HUDEP-2 (cell line): ENCODE measurements around the gene CDH4.
A peak's percentile ranks its signal among the peaks of the same experiment; 100 is the strongest.

ENCODE experiments used
- DNase-seq, 76 experiments: peaks; one replicate each; lab custom pipeline; 2025; ENCODE audit not compliant: unreplicated experiment in 76 of 76; lab: John Stamatoyannopoulos, UW

Gene CDH4

DNA sequence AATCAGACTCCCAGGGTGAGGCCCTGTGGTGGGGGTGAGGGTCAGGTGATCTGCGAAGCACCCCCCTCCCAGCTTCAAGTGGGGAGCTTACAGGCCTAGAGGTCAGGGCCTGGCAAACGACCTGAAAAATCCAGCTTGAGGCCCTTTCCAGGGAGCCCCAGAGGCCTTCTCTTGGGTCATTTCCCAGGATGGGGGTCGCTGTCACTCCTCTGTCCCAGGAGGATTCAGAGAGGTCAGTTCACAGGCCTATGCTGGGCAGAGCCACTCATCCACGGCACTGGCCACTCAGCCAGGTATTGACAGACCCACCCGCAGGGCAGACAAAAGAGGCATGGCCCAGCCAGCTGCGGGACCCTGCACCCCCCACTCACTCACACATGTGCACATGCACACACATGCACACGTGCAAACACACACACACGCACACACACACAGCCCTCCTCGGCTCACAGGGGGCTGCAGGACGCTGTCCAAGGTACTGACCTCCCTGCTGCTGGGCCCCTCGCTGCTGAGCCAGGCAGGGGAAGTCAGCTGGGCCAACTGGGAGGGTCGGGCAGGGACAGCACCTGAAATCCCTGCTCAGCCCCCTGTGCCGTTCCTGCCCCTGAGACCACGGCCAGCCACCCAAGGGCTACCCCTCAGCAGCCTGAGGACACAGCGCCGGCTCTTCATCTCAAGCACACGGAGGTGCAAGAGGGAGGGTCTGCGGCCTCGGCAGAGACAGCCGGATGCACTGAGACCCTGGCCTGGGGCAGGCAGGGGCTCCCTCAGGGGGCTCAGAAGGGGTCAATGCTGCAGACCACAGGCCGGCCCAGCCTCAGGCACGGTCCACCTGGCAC lies 699.9 kb downstream of the CDH4 start:
- DNase-seq = peak in 2 of 76 experiments; percentile 6 to 9

DNA sequence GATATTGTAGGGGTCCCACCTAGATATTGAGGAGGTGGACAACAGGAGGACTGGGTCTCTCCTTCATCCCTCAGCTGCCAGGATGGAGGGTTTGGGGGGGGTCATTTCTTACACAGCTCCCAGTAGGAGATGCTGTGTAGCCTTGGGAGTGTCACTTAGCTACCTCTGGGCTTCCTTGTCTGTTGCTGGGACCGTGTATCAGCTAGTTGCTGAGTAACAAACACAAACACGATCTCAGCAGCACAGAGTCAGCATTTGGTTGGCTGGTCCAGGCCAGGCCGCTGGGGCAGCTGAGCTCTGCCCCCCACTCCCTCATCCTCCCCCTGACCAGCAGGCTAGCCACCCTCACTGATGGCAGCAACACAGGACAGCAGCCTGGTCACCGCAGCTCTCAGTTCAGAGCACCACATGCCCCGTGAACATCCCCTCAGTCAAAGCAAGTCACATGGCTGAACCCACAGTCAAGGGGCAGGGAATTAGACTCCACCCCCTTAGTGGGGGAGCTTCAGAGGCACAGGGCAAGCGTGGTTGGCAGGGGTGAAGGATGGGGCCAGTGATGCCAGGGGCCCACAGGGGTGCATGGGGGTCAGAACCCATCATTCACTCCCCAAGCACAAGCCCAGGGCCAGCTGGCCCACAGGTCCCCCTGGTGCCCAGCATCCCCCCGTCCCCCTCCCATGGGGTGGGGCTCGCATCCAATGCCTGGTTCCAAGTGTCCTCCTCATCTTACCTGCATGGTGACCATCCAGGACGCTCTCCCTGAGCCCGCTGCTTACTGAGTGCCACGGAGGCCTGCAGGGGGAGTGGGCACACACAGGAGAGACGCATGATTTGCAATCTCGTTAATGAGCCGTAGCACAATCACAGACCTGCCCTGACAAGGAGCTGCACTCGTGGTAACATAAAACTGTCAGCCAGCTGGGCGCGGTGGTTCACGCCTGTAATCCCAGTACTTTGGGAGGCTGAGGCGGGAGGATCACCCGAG lies 701.3 kb downstream of the CDH4 start:
- DNase-seq = no peak

DNA sequence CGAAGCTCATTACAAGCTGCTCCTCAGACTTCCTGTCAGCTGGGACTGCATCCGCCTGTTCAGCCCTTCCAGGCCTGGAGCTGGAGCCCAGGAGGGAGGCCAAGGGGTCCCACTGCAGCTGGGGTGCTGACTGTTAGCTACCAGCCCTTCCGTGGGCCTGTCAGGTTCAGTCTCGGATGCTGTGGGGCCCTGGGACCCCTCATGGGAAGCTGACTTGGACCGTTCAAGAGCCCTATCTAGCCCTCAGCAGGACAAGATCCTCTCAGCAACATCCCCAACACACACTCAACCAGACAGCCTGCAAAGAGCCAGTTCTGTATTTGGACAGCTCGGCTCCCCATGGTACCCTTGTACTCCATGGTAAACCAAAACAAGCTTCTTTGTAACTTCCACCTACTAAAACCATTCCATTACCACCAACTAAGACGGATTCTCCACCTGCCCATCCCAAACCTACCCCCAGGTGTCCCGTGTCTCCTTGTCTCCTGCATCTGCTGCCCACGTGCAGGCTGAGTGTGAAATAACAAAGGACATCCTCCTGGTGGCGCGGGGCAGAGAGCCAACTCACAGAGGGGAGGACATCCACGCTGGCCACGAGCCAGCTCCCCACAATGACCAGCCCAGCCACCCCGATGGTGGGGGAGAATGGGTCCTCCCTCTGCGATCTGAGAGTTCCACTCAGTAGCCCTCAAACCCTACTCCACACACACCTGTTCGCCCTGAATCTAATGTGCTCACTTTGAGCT lies 702.4 kb downstream of the CDH4 start:
- DNase-seq = no peak

DNA sequence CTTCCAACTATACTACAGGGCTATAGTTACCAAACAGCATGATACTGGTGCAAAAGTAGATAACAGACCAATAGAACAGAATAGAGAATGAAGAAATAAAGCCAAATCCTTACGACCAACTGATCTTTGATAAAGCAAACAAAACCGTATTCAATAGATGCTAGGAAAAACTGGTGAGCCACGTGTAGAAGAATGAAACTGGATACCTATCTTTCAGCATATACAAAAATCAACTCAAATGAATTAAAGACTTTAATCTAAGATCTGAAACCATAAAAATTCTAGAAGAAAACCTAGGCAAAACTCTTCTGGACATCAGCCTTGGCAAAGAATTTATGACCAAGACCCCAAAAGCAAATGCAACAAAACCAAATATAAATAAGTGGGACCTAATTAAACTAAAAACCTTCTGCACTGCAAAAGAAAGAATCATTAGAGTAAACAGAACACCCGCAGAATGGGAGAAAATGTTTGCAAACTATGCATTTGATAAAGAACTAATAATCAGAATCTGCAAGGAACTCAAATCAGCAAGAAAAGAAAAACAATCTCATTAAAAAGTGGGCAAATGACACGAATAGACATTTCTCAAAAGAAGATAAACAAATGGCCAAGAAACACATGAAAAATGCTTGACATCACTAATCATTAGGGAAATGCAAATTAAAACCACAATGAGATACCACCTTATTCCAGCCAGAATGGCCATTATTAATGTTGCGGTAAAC lies 703.8 kb downstream of the CDH4 start:
- no peak for DNase-seq

DNA sequence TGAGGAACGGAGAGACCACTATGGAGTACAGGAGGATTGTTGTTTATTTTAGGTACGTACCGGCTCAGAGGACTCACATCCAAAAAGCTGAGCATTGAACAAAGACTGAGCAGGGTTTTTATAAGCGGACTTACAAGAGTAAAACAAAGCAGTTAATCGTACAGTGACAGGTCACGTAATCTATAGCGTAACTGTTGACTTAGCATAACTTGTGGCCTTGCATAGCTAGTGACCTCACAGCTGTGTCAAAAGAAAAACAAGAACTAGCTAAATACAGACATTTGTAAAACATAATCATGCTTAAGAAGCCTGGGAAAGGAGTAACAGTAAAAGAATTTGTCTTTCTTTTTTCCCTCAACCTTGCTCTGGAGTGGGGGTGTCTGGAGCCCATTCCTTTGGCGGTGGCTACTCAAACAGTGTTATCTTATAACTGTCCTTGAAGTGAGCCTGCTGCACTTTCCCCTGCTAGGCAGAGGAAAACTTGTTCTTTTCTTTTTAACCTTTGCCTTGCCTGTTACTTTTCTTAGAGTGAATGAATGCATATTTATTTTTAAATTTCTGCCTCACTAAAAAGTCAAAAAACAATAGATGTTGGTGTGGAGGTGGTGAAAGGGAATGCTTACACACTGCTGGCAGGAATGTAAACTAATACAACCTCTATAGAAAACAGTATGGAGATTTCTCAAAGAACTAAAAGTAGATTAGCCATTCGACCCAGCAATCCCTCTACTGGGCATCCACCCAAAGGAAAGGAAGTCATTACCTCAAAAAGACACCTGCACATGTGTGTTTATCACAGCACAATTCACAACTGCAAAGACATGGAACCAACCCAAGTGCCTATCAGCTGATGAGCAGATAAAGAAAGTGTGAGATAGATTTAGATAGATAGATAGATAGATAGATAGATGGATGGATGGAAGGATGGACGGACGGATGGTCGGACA lies 704.6 kb downstream of the CDH4 start:
- DNase-seq = no peak

DNA sequence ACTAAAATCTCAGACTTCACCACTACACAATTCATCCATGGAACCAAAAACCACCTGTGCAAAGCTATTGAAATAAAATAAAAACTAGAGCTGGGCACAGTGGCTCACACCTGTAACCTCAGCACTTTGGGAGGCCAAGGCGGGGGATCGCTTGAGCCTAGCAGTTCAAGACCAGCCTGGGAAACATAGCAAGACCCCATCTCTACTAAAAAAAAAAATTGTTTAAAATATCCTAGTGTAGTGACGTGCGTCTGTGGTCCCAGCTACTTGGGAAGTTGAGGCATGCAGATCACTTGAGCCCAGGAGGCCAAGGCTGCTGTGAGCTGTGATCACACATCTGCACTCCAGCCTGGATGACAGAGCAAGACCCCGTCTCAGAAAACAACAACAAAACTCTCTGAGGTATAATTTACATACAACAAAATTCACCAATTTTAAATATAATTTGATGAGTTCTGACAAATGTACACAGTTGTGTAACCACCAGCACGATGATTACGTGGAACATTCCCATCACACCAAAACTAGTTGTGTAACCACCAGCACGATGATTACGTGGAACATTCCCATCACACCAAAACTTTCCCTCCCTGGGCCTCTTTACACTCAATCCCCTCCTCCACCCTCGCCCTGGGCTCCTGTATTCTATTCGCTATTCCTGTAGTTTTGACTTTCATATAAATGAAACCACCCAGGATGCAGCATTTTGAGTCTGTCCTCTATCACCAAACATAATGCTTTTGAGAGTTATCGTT lies 706.1 kb downstream of the CDH4 start:
- DNase-seq = no peak

DNA sequence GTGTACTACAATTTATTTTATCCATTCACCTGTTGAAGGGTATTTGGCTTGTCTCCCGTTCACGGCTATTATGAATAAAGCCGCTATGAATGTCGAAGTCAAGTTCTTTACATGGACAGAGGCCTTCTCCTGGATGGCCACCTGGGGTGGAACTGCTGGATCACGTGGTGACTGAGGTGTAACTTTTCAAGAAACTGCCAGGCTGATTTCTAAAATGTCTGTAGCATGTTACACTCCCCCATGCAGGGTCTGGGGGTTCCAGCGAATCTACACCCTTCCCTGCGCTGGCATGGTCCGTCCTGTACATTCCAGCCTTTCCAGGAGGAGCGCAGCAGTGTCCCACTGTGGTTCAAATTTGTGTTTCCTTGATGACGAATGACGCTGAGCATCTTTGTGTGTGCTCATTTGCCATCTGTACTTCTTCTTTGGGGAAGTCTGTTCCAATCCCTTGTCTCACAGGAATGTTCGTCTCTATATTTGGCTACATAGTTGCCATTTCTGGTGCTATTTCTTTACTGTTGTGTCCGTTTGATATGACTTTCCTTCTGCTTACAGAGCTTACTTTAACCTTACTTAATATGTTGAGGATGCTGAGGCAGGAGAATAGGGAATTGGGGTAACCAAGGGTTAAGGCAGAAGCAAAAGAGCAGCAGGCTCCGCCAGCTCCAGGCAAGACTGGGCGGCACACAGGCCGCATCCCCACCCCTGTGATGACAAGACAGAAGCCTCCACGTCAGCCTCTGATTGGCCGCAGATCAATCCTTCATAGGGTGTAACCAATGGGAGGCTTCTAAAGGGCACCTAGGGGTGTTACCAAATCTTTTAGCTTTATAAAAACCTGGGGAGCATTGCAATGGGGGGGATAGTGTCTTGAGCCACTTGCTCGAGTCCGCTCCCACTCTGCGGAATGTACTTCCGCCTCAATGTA lies 707.0 kb downstream of the CDH4 start:
- peak in 5 of 76 experiments; percentile 2 to 21 (median 5) for DNase-seq

DNA sequence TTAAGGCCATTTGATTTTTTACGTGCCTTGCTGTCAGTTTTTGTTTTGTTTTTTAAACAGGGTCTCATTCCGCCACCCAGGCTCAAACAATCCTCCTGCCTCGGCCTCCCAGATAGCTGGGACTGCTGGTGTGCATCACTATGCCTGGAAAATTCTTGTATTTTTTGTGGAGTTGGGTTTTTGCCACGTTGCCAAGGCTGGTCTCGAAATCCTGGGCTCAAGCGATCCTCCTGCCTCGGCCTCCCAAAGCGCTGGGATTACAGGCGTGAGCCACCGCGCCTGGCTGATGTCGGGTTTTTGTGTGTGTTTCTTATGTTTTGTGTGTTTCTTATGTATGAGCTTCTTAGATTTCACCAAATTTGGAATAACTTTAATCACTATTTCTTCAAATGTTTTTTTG lies 708.8 kb downstream of the CDH4 start:
- DNase-seq = no peak

DNA sequence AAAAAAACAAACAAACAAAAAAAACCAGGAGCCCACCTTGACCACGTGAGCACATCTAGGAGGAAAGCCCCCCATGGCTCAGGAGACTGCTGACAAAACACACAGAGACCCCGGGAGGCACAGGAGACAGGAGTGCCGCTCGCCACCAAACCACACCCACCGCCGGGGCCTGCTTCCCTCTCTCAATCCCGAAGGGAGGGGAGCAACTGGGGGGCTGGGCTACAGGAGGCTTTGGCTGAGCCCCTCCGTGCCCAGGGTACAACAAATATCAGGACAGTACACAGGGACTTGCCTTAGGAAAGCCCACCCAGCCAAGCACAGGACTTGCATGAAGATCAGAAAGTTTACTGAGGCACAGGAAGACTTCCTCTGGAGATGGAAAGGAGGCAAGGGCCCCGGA lies 711.1 kb downstream of the CDH4 start:
- no peak for DNase-seq

DNA sequence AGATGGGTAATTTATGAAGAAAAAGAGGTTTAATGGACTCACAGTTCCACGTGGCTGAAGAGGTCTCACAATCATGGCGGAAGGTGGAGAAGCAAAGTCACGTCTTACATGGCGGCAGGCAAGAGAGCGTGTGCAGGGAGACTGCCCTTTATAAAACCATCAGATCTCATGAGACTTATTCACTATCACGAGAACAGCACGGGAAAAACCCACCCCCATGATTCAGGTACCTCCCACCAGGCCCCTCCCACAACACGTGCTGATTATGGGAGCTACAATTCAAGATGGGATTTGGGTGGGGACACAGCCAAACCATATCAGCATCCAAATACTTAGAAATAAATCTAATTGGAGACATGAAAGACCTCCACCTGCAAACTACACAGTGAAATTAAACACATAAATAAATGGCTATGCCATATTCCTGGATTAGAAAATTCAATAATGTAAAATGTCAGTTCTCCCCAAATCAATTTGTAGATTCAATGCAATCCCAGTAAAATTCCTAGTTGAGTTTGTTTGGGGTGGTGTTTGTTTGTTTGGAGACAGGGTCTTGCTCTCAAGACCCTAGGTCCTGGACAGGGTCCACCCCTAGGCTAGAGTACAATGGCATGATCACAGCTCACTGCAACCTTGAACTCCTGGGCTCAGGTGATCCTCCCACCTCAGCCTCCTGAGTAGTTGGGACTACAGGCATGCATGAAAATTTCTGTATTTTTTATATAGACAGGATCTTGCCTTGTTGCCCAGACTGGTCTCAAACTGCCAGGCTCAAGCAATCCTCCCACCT lies 712.0 kb downstream of the CDH4 start:
- no peak for DNase-seq

DNA sequence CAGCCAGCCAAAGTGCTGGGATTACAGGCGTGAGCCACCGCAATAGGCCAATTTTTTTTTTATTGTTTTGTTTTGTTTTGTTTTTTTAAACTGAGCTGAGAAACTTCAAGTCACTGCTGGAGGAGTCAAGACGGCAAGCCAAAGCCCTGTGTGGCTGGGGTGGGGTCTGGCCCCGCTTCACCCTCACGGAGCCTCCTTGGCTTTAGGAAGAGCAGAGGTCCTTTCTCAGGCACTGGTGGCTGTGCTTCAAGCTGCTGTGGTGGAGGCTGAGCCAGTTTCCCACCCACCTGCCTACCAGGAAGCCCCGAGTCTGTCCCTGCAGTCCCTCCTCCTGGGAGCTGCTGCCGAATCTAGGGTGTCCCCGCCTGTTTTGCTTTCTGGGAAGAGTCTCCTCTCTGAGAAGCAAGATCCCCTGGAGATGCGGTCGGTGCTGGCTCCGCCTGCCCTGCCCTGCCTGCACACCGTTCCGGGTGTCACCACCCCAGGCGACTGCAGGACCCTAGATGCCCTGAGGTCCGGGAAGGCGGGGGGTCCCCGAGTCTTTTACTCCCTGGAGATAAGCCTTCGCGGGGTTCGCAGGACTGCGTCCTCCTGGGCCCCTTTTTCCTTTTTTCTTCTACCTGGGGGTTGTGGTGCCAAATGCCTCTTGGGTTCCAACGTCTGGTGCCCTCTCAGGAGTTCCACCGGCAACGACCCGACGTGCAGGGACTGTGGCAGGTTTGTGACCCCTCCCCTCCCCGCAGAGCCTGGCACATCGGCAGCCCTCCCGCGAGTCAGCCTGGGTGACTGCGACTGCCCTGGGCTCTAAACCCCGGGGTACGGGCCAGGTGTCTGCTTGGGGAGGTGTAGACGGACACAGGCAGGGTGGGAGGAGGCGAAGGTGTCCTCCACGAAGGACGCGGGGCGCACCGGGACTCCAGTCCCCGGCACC lies 712.9 kb downstream of the CDH4 start:
- no peak for DNase-seq

DNA sequence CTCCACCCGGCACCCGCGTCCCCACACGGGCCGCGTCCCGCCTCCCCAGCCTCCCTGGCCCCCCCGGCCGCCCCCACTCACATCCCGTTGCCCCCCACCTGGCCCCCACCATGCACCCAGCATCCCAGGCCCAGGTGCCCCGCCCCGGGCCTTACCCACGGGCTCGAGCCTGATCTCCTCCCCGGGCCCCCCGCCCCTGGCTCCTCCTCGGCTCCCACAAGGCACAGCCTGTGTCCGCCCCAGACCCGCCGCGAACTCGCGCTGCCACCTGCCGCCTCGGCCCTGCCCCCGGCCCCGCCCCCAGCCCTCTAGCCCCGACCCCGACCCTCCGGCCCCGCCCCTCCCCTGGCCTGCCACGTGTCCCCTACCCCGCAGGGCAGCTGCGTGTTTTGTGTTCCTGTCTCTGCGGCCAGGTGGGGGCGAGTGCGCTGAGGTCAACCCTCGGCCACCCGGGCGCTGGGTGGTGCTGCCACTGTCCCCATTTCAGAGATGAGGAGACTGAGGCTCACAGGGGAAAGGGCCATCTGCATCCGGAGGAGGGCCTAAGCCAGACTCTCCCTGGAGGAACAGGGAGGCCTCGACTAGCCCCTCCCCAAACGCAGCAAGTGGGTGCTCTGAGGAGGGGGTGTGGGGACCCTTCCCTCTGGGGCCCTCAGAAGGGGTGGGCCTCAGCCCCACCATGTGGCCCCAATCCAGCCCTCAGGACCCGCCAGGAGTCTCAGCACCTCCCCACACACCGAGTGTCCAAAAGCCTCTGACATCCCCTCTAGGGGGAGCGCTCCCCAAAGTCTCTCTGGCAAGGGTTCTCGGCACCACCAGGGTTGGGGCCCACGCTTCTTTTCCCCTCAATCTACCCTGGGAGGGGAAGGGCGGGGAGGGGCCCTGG lies 713.8 kb downstream of the CDH4 start:
- DNase-seq = peak in 1 of 76 experiments; percentile 4

DNA sequence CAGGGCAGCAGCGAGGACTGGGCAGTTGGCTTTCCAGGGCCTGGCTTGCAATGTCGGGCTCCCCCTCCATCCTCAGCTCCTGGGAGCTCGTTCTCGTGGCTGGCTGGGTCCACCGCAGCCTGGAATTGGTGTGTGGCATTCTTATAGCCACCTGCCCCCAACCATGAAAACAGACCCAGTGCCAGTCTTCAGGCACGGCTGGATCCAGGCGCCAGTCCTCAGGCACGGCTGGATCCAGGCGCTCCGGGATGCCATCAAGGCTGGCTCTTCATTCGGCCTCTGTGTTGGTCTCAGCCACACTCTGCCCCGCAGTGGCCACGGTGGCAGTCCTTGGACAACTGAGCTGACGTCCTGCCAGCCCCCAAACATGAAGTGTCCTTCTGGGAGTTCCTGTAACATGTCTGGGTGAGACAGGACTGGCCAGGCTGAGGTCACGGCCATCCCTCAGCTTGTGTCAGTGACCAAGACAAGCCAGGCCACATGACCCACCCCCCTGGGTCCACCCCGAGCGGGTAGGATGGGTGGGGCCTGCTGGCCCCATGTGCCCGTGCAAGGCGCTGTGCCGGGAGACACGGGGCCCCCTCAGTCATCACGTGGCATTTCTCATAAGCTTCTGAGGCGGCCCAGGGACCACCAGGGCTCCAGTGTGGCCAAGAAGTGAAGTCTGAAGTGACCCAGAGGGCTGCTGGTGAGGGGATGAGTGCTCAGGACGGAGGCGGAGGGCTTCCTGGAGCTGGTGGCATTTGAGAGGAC lies 714.6 kb downstream of the CDH4 start:
- DNase-seq = no peak

DNA sequence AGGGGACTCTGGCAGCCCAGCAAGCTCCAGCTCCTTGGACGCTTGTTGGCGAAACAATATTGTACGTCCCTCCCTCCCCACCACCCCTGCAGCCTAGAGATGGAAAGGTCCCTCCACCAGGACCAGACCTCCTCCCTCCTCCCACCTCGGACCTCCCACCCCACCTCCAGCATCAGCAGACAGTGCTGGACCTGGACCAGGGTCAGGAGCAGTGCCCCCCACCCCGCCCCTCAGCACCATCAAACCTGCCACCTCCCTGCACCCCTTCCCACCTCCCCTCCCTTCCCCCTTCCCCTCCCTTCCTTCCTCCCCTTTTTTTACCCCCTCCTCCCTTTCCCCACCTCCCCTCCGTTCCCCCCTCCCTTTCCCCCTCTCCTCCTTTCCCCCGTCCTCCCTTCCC lies 715.2 kb downstream of the CDH4 start:
- DNase-seq = no peak
